Measurements from ENCODE around the gene MISP. TPM values are rescaled to one million over a fixed set of nuclear protein-coding genes. Genes with fewer than 3 reads are reported as not detected.

The MISP gene
- total and polyA plus RNA-seq, 2 of the 8 experiments (the other 6 are each of a cell fraction or from before 2014, with no cell fraction given): 0.43 to 0.45 TPM

DNA sequence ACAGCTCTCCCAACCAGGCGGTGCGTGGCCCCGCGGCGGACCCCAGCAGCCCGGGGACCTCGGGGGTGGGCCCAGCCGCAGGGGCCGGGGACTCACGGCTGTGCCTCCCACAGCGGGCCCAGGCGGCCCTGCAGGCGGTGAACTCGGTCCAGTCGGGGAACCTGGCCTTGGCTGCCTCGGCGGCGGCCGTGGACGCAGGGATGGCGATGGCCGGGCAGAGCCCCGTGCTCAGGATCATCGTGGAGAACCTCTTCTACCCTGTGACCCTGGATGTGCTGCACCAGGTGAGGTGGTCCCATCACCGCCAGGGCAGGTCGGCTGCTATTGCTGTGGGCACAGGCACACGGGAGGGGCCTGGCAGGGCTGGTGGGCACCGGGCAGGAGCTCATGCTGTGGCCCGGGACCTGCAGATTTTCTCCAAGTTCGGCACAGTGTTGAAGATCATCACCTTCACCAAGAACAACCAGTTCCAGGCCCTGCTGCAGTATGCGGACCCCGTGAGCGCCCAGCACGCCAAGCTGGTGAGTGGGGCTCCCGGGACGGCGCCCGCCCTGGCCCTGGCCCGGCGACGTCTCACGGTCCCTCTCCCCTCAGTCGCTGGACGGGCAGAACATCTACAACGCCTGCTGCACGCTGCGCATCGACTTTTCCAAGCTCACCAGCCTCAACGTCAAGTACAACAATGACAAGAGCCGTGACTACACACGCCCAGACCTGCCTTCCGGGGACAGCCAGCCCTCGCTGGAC, 53.7 kb downstream of the MISP start:
- Histone ChIP-seq H2BK20ac (ENCODE audit: low read length) (no peak overlapping the region), H4K8ac (ENCODE audit: extremely low read depth, insufficient read depth, low read length) (peak overlapping the region; percentile 57), H4K5ac (ENCODE audit: insufficient read length, low read depth, low read length) (no peak overlapping the region), H2BK120ac (replicated peaks; ENCODE audit: low read depth, low read length) (no peak overlapping the region), H4K20me1 (replicated peaks in 1 of 2; ENCODE audit: control insufficient read depth in 1 of 2, insufficient read depth in 2 of 2, low read length in 2 of 2) (peaks cover 66 to 77% of the 10 kb centered on the region in 2 experiments), H3K14ac (ENCODE audit: insufficient read length) (no peak overlapping the region), H3K36me3 (ENCODE audit: control insufficient read depth in 2 of 4, insufficient read depth in 4 of 4, low read length in 3 of 4) (peaks cover 49 to 88% (median 79%) of the 10 kb centered on the region in 4 experiments), H4K91ac (replicated peaks; ENCODE audit: insufficient read length, low read length) (no peak overlapping the region), H3K4me3 (ENCODE audit: extremely low read depth in 1 of 4, insufficient read depth in 2 of 4, low read depth in 3 of 4, low read length in 4 of 4) (no peak overlapping the region), H3K9ac (replicated peaks in 1 of 4; ENCODE audit: extremely low read depth in 1 of 4, low read depth in 3 of 4, low read length in 3 of 4) (no peak overlapping the region), H3K18ac (ENCODE audit: extremely low read depth, low read length) (no peak overlapping the region), H3K79me2 (ENCODE audit: control insufficient read depth in 1 of 2, insufficient read depth in 2 of 2, low read length in 2 of 2) (peaks cover 45 to 77% of the 10 kb centered on the region in 2 experiments), H2BK5ac (ENCODE audit: low read depth, low read length) (no peak overlapping the region), H3K79me1 (ENCODE audit: low read depth, low read length) (peaks cover 18% of the 10 kb centered on the region), H3K4me2 (ENCODE audit: insufficient read depth in 1 of 2, low read depth in 2 of 2, low read length in 2 of 2) (no peak overlapping the region), H2BK12ac (ENCODE audit: low read depth, low read length) (no peak overlapping the region), H3K23me2 (ENCODE audit: low read depth, low read length) (no peaks in the 10 kb centered on the region; the same call in 1 of the 2 replicates), H3K4ac (replicated peaks; ENCODE audit: insufficient read length, low read depth, low read length) (no peak overlapping the region), H3K23ac (ENCODE audit: insufficient read length) (no peak overlapping the region), H2AFZ (ENCODE audit: low read length) (no peak overlapping the region), H2AK5ac (ENCODE audit: low read depth, low read length) (no peak overlapping the region), H3K9me3 (ENCODE audit: insufficient read depth in 2 of 2, low read depth in 1 of 2, low read length in 1 of 2) (no peaks in the 10 kb centered on the region), H3K27ac (ENCODE audit: low read depth, low read length) (no peak overlapping the region), H3K56ac (replicated peaks; ENCODE audit: insufficient read length, low read depth, low read length) (peak overlapping the region; percentile 52), H3K4me1 (replicated peaks in 1 of 4; ENCODE audit: control insufficient read depth in 3 of 4, insufficient read depth in 4 of 4, low read length in 3 of 4) (peaks cover 0 to 19% (median 14%) of the 10 kb centered on the region in 4 experiments; a peak in 6 of 7 replicates), H3K27me3 (replicated peaks in 1 of 4; ENCODE audit: control insufficient read depth in 3 of 4, extremely low read depth in 1 of 4, insufficient read depth in 3 of 4, low read length in 3 of 4) (no peaks in the 10 kb centered on the region), H2BK15ac (ENCODE audit: low read length) (no peak overlapping the region)
- no peak for FAIRE-seq
- DNase-seq (ENCODE audit: low read depth in 1 of 2, low spot score in 2 of 2): no peak
- POLR2A ChIA-PET (ENCODE audit: partially characterized antibody): interaction anchor here (1.0 to 16.9 kb wide), 13 partner anchors 8 to 176 kb away, joined by 3 to 277 read pairs (median 6); partner anchors contain the start of genes AZU1 and PLPPR3
- CTCF ChIA-PET (ENCODE audit: partially characterized antibody): interaction anchor here (0.8 to 1.2 kb wide), 3 partner anchors 9 to 194 kb away, joined by 3 to 4 read pairs (median 3); no protein-coding TSS in a partner anchor
- 95% methylated on average over 47 of the region's 53 CpGs; no CpG with 5 or more reads in 1 of the 2 experiments for WGBS, 2 experiments (ENCODE audit: extremely low coverage in 1 of 2, insufficient coverage in 1 of 2, insufficient read length in 1 of 2, insufficient replicate concordance in 2 of 2, low coverage in 1 of 2, low lambda C conversion rate in 2 of 2, missing lambda C conversion rate in 1 of 2)
- TF ChIP-seq KDM4A (IDR thresholded peaks at IDR 0.05; ENCODE audit: low read depth, low read length, severe bottlenecking) (no peak), PHF8 (conservative IDR thresholded peaks at IDR 0.05; ENCODE audit: low read depth, low read length) (no peak), GTF2F1 (IDR thresholded peaks at IDR 0.05; ENCODE audit: borderline replicate concordance, low read depth, low read length) (no peak), JUND (IDR thresholded peaks at IDR 0.05; ENCODE audit: low read length) (no peak), YY1 (IDR thresholded peaks at IDR 0.05; ENCODE audit: low read depth, low read length) (no peak), SP1 (IDR thresholded peaks at IDR 0.05; ENCODE audit: low read depth, low read length) (no peak)
- TF ChIP-seq, protein P1, sequence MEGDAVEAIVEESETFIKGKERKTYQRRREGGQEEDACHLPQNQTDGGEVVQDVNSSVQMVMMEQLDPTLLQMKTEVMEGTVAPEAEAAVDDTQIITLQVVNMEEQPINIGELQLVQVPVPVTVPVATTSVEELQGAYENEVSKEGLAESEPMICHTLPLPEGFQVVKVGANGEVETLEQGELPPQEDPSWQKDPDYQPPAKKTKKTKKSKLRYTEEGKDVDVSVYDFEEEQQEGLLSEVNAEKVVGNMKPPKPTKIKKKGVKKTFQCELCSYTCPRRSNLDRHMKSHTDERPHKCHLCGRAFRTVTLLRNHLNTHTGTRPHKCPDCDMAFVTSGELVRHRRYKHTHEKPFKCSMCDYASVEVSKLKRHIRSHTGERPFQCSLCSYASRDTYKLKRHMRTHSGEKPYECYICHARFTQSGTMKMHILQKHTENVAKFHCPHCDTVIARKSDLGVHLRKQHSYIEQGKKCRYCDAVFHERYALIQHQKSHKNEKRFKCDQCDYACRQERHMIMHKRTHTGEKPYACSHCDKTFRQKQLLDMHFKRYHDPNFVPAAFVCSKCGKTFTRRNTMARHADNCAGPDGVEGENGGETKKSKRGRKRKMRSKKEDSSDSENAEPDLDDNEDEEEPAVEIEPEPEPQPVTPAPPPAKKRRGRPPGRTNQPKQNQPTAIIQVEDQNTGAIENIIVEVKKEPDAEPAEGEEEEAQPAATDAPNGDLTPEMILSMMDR (IDR thresholded peaks at IDR 0.05; ENCODE audit: control extremely low read depth in 1 of 3, insufficient read depth in 1 of 3, low read depth in 1 of 3, low read length in 3 of 3): no peak
